Hippocampal formation (tissue), 2 donors: ENCODE measurements around the gene ESPNL.

Experiments used
- DNase-seq, 2 donors: peaks; one replicate each; lab custom pipeline; 2025; lab: John Stamatoyannopoulos, UW

ESPNL gene

DNA sequence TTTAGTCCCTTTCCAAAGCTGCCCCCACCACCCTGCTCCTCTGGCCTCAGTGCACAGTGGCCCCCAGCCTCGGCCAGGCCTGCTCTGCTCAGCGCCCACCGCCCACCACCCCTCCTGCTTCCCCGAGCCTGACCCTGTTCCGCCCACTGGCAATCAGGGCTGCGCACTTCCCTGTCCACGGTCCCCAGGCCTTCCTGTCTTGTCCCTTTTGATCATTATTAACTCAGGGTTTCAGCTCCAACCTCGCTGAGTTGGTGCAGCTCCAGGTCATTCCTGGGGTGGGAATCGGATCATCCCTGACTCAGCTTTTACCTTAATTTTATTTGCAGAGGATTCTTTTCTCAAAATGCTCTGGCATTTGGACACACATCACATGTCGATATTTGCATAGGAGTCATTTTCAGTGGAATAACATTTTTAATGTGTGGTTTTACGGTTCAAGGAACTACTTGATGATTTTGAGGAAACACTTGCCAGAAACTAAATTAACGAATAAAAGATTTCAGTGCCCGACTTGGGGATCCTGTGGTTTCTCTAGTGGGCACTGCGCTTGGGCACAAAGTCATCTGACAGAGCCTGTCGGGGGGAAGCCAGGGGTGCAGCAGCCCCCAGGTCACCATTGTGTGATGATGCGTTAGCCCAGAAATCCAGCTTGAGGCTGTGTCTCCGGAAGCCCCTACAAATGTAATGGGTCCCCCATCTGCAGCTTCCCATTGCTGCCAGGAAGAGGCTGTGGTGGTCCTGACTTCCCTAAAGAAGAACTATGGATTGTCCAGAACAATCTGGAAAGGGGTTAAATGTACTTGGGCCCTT lies 1.0 kb upstream of the ESPNL start:
- no peak for DNase-seq

GRCh38 chr2:238099714-238100048 lies 459 bp upstream of the ESPNL start:
- no peak for DNase-seq

- DNase-seq: no peak
Observed at GRCh38 chr2:238100821-238101771, 956 bp downstream of the ESPNL start.

GRCh38 chr2:238101891-238102841 lies 2.0 kb downstream of the ESPNL start:
- DNase-seq: no peak

GRCh38 chr2:238102865-238103264 lies 2.7 kb downstream of the ESPNL start:
- DNase-seq: no peak

DNA sequence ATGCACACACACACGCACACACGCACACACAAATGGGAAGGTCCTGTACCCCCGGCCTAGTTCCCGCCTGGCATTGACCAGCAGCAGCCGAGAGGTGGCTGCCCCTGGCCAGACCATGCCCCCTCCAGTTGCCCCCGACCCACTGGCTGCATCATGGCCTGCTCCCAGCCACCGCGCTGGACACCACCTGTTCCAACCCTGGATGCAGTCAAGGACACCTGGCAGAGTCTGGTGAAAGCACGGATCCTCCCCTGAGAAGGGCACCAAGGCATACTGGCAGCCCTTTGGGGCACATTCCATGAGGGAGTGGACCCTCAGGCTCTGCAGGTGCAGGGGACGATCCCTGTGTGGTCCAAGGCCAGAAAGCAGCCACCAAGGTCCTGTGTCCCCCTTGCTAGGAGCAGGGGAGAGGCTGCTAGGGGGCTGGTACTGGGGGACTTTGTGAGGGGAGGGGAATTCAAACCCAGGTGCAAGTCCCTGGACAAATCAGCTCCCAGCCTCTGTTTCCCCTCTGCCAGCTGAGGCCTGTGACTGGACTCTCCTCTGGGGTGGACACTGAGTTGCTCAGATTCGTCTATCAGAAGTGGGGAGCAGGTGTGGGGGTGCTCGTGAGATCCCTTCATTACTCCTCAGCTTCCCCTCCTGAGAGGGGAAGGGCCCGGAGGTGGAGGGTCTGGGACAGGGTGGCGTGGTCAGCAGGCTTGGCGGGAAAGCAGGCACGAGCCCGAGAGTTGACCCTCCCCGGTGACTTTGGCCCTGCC lies 3.5 kb downstream of the ESPNL start:
- no peak for DNase-seq

DNA sequence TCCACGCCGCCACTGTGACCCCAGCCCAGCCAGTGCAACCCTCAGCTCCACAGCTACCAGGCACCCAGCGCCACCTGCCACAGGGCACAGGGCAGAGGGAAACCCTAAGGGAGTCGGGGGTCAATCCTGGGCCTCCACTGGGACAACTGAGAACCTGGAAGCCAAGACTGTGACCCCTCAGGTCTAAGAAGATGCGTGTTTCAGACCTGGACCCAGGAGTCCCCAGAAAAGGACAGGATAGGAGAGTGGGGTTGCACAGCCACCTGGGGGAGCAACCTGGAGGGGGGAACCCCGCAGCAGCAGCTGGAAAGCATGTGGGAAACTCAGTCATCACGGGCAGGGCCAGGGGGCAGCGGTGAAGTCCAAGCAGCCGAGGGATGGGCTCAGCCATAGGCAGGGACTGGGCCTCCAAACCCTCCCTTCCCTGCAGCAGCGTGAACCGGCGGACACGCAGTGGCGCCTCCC lies 4.1 kb downstream of the ESPNL start:
- no peak for DNase-seq

GRCh38 chr2:238104691-238105371 lies 4.7 kb downstream of the ESPNL start:
- no peak for DNase-seq

GRCh38 chr2:238105506-238106338 lies 5.6 kb downstream of the ESPNL start:
- no peak for DNase-seq

- DNase-seq: no peak
Observed at GRCh38 chr2:238106339-238106697, 6.2 kb downstream of the ESPNL start.

- DNase-seq: no peak
Observed at GRCh38 chr2:238106698-238107524, 6.8 kb downstream of the ESPNL start.

DNA sequence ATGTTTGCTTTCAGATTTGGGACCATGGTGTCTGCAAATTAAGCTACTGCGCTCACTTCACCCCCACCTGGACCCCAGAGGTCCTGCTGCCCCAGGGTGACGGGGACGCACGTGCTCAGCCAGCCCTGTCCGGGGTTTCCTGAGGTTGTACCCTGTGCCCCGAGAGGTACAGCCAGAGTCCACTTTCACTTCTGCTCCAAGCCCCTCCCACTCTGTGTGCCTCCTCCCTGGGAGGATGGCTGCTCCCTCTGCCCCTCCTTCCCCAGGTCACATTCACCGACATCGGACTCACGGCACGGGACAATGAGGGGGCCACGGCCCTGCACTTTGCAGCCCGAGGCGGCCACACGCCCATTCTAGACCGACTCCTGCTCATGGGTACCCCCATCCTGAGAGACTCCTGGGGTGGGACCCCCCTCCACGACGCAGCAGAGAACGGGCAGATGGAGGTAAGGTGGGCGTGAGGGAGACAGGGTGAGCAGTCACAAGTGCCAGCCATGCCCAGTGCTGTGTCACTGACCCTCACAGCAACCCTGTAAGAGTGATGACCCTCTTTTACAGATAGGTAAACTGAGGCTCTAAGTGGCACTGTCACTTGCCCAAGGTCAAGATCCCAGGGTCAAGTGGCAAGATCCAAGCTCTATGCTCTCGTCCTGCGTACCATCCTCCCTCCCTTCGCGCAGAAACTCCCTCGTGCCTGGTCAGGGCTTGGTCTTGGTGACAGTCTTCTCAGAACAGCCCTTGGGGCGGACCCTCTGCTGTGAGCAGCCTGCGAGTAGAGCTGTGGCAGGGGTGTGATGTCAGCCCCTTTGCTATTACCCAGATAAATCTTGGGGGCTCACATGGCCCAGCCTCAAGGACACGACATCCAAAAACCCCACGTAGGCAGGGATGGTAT lies 7.6 kb downstream of the ESPNL start:
- DNase-seq: no peak

- DNase-seq: no peak
Observed at GRCh38 chr2:238108423-238109183, 8.5 kb downstream of the ESPNL start.

DNA sequence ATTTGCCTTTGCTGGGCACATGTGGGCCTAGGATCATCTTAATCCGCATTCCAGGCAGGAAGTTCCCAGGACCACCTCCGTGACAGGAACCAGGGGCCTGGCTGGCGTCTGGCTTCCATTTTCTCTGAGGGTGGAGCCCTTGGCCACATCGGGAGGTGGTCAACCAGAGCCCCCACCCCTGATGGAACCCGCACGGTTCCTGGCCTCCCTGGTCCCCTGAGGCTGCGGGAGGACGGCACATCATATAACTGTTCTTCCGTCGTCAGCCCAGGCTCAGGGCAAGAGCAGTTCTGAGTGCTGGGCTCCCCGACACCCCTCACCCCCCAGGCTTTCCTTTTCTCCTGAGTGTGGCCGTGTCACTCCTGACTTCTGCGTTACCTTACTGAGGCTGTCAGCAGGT lies 13.5 kb downstream of the ESPNL start:
- DNase-seq: no peak

DNA sequence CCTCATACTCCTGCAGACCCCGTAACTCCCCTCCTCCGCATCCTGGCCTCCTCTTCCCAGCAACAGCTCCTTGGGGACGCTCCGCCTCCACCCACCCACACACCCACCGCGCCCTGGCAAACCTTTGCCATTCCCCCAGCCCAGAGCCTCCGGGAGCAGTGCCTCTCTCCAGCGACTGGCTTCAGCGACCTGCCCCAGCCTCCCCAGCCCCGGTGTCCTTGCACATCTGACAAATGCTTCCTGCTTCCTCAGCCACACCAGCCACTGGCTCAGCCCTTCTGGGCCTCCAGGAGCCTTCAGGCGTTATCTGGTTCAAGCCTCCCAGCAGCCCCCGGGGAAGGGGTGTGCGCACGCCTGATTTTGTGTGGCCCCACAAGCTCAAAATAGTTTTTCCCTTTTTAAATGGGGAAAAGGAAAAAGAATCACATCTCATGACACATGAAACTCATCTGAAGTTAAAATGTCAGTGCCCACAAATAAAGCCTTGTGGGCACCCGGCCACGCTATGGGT lies 14.2 kb downstream of the ESPNL start:
- DNase-seq: no peak

GRCh38 chr2:238114851-238115660 lies 14.9 kb downstream of the ESPNL start:
- DNase-seq: no peak
